Kidney glomerular epithelial cell (primary cell): Measurements from ENCODE around the gene GLP2R.

Experiments used
- DNase-seq: peaks from one replicate; lab custom pipeline; 2025; lab: John Stamatoyannopoulos, UW

Gene GLP2R

DNA sequence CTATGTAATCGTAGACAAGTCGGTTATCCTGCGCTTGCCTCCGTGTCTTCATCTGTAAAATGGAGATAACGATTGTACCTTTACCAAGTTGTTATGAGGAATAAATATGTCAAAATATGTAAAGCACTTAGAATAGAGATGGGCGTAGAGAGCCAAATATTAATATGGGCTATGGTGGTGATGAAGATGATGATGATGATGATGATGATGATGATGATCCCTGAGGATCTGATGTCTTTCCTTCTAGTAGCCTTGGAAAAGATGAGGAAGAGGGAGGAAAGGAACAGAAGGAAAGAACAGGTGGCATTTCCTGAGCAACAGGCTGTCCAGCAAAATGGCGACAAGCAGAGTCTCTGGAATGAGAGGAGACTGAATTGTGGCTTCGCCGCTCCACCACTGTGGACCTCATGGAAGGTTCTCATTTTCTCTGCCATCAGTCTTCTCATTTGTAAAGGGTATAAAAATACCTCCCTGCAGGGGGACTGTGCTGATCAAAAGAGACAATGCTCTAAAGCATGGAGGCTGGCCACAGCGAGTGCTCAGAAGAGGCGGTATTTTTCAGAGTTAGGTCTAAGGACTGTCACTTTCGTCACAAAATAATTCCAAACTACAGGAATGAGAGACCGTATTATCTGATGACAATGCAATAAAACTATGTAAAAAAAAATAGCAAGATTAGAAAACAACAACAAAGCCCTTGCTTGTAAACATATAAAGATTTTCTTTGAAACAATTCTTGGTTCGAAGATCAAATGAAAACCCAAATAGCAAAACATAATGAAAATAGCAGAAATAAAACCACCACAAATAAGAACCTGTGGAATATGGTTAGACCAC, 96.5 kb downstream of the GLP2R start:
- DNase-seq: no peak

DNA sequence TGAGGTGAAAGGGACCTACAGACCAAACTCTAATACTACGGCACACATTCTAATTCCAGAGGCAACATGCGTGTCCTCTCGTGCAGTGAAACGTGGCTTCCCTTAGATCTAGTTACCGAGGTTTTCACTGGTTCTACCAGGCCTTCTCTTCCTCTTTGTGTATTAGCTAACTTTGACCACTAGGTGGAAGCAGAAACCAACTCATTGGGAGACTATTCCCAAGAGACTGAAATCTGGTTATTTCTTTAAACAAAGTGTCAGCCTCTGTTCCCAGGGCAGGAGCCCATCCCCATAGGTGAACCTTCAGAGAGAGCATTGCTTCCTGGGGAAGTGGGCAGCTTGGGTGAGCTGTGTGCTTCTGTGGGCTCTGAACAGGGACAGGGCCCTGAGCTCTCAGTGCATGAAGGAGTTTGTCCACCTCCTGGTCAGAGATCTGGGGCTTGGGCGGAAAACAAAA, 99.0 kb downstream of the GLP2R start:
- peak; percentile 53 for DNase-seq

DNA sequence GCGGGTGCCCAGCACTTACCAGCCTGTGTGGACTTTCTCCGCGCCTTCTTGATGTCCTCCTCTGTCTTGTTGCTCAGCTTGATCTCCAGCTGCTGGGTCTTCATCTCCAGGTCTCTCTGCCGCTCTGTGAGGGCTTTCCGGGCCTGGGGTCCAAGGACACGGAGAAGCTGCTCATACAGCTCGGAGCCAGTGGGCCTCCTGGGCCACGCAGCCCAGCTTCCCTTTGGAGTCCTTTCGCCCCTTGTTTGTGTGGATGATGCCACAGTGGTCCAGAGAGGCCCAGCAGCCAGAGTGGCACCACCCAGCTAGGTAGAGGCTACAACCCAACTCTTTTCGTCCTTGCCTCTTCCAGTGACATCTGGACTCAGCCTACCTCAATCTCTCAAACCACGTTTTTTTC, 99.7 kb downstream of the GLP2R start:
- no peak for DNase-seq

DNA sequence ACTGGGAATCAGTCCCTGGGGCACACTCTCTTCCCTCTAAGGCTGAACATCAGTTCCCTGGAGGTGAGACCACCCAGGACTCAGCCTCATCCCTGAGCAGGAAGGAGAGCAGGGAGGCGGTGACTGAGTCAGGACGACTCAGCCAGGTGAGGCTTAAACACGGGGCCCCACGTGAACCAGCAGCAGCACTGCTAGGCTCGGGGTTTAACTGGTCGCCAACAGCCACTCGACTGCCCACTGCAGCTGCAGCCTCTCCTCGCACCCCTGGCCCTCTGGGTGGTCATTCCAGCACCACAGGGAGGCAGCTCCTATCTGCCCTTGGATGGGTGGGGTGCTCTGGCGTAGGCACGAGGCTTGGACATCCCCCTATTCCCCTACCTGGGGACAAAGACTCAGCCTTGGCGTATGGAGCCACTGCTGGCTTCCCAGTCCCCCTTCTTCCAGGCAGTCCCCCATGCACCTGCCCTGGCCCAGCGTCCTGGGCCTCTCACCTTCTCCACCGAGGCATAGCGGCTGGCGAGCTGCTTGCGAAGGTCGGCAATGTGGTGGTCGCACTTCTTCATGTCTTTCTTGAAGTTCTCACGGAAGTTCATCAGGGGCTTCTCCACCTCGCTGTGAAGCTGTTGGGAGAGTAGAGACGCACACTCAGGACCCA, 100.6 kb downstream of the GLP2R start:
- no peak for DNase-seq

GRCh38 chr17:9928601-9929333, 103.0 kb downstream of the GLP2R start:
- DNase-seq: peak; percentile 14

- DNase-seq: no peak
Observed at GRCh38 chr17:9929871-9930270, 104.1 kb downstream of the GLP2R start.

- DNase-seq: no peak
Observed at GRCh38 chr17:9931144-9931741, 105.5 kb downstream of the GLP2R start.

DNA sequence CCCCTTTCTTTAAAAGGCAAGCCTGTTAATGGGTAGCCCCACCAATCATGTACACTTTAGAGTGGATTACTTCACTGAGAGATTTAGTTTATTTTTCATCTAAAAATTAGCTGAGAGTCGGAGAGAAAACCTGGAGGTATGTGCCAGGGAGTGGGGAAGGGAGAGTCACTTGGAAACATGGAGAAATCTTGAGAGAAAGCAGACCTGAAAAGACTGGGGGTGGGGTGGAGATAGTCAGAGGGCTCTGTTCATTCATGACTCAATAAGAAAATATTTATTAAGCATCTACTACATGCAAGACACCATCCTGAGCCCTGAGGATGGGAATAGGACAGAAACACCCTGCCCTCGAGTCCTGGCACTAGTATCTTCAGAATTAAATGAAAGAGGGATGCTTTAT, 106.8 kb downstream of the GLP2R start:
- DNase-seq: no peak

DNA sequence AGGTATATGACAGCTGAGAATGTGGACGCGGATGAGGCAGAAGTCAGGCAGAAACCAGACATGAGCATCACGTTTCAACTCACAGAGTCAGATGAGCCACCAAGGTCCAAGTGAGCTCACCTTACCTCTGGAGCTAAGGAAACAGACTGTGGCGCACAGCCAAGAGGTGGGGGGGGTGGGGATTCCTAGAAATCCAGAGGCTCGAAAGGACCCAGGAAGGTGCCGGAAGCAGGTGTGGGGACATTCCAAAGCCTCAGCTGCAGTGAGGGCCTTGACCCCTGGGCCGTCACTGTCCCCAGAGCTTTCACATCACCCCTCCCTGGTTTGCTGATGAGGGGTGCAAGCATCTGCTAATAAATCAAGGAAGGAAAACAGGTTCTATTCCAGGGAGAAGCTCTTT, 108.6 kb downstream of the GLP2R start:
- no peak for DNase-seq

GRCh38 chr17:9935408-9935807, 109.7 kb downstream of the GLP2R start:
- DNase-seq: no peak

DNA sequence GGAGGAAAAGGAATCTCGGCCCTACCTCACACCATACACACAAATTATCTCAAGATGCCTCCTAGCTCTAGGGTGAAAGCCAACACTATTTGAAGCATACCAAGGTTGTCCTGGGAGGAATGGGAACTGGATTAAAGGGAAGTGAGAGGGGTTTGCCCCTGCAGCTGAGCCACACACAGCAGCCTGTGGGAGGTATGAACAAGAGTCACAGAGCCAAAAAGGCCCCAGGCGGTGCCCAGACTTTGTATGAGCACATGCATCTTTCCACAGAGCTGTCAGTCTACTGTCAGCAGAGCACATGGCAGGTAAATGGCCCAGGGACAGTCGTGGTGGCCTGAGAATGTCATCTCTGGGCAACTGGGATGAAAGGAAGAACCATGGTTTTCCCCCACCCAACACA, 110.4 kb downstream of the GLP2R start:
- DNase-seq: no peak

DNA sequence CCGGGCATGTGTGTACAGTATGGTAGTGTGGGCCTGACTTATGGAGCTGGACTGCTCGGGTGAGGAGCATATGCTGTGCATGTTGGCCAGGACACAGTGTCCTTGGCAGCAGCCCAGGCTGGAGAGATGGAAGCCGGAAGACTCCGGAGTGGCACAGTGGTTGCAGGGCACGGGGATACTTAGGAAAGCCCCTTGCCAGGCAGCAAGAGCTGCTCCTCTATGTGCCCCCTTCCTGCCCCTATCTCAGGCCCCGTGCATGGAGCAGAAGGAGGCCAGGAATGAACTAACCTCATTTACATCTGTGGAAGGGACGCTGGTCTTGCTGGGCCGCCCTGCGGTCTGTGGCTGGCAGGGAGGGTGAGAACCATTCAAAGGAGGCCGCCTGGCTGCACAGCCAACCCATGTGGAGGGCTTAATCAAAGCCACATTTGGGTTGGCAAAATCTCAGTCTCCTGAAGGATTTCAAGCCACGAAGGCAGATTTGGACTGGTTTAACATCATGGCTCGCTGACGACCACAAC, 111.6 kb downstream of the GLP2R start:
- DNase-seq: no peak

DNA sequence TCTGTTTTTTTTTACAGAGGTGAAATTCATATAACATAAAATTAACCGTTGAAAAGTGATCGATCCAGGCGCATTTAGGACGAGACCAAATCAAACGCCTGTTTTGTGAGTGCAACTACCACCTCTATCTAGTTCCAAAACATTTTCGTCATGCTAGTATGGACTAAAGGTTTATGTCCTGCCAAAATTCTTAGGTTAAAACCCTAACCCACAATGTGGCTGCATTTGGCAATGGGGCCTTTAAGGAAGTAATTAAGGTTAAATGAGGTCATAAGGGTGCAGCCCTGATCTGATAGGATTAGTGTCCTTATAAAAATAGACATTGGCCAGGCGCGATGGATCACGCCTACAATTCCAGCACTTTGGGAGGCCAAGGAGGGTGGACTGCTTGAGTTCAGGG, 112.2 kb downstream of the GLP2R start:
- no peak for DNase-seq

GRCh38 chr17:9938764-9939163, 113.0 kb downstream of the GLP2R start:
- DNase-seq: no peak

GRCh38 chr17:9940841-9941240, 115.1 kb downstream of the GLP2R start:
- no peak for DNase-seq

DNA sequence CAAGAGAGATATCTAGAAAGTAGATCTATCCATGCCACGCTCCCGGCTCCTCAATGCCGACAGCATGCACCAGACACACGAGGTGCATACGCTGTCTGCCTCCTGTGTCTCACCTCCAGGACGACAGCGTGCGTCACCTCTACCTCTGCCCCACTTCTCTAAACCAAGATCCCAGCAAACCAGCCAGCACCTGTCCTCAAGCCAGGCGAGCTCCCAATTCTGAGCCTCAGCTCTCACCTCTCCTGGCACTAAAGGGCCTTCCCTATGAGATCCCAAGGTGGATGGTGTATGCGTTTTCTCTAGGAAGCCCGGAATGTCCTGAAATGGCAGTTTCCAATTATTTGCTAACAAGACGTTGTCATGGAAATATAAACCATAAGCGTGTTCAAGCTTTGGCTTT, 115.6 kb downstream of the GLP2R start:
- no peak for DNase-seq
